NOMO-1 treated with dmso at 0.1 percent for 144 hours (cell line): ENCODE results near the gene RNF214.
"Not testable (repeated sequence)": the region's sequence is repeated elsewhere in the genome, so short reads cannot be mapped to it uniquely, and the experiment has no call there.

Experiments
- DNase-seq: peaks from one replicate; lab custom pipeline; 2025; ENCODE audit not compliant: unreplicated experiment; lab: John Stamatoyannopoulos, UW

Gene RNF214

DNA sequence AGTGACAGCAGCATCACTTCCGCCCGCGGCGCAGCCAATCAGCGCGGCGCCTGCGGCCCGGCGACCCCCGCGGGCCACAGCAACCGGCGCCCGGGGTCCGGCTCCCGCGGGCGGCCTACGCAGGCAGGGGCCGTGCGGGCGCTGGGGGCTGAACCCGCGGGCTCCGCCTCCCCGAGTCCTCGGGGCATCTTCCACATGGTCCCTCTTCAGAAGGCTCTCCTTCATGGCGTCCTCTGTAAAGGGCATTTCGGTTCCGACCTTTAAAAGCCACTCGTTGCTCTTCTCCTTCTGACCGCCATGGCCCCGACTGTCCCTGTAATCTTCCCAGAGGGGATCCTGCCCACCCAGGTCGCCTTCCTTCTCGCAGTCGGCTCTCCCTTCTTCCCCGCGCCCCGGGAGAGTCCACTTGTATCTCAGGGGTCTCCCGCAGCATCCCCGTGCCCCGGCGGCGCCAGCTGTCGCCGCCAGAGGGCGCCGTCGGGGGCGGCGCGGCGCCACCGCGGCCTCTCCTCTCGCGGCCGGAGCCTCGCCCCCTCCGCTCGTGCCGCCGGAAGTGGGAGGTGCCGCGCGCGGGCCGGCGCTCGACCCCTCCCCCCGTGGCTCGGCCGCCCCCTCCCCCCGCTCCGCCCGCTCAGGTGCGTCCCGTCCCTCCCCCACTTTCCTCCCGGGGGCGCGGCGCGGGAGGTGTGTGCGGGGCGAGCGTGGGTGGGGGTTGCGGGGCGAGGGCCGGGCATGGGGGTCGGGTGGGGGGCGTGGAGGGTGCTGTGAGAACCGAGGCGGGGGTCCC, at the start of gene RNF214:
RNF214 (plus strand) TSS at position 580 of the 787 bp plus-strand sequence. CDS start 1,602 bp downstream, outside the sequence.
- peak; percentile 71 for DNase-seq

DNA sequence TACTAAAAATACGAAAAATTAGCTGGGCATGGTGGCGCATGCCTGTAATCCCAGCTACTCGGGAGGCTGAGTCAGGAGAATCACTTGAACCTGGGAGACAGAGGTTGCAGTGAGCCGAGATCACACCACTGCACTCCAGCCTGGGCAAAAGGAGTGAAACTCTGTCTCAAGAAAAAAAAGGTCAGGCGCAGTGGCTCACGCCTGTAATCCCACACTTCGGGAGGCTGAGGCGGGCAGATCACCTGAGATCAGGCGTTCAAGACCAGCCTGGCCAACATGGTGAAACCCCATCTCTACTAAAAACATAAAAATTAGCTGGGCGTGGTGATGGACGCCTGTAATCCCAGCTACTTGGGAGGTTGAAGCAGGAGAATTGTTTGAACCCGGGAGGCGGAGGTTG, 49.3 kb upstream of the RNF214 start:
- DNase-seq: not testable (repeated sequence)

DNA sequence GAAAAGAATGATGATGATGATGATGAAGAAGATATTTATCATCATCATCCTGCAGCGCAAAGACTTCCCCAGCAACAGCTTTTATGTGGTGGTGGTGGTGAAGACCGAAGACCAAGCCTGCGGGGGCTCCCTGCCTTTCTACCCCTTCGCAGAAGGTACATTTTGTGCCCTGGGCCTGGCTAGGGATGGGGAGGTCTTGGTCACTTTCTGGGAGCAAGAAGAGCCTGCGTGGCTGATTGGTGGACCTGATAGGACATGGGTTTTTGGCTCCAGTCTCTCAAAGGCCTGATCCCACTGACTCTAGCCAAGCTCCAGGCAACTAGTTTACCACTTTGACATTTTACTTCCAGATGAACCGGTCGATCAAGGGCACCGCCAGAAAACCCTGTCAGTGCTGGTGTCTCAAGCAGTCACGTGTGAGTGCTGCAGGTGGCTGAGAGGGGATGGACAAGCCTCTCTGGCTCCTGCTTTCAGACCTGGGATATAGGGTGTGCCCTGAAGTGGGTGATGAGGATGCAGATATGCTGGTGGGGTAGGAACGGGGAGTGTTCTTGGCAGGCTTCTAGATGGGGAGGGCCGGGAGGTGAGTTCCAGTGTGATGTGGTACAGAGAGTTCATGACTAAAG, 48.6 kb upstream of the RNF214 start:
- DNase-seq: no peak

DNA sequence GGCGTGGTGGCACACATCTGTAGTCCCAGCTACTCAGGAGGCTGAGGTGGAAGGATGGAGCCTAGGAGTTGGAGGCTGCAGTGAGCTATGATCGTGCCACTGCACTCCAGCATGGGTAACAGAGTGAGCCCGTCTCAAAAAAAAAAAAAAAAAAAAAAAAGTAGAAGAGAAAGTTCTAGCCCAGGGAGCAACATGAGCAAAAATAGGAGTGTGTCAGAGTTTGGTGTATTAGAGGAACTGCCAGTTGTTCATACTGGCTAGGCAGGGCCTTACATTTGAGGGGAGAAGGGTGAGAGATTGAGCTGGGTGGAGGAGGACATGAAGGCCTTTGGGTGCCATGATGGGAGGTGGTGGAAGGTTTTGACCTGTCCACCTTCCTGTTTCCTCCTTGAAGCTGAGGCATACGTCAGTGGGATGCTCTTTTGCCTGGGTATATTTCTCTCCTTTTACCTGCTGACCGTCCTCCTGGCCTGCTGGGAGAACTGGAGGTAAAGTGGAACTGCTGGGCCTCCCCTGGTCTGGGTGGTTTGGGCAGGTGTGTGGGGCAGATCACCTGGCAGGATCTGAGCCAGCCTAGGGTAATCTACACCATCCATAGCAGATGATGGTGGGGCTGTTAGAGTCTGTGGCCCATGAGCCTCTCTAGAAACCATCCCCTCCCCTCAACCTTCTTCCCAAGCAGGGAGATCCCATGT, 46.6 kb upstream of the RNF214 start:
- DNase-seq: peak; percentile 67

DNA sequence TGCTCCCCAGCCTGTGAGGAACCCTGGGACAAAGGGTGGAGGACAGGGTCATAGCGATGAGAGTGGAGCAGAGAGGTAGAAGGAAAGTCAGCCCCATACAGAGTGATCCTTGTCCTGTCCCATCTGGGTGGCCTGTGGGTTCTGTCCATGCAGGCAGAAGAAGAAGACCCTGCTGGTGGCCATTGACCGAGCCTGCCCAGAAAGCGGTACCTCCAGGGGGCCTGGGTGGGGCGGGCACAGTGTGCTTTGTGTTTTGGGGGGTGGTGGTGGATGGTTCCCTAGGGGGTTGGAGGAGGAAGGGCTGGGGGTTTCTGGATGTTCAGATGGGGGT, 46.1 kb upstream of the RNF214 start:
- no peak for DNase-seq

DNA sequence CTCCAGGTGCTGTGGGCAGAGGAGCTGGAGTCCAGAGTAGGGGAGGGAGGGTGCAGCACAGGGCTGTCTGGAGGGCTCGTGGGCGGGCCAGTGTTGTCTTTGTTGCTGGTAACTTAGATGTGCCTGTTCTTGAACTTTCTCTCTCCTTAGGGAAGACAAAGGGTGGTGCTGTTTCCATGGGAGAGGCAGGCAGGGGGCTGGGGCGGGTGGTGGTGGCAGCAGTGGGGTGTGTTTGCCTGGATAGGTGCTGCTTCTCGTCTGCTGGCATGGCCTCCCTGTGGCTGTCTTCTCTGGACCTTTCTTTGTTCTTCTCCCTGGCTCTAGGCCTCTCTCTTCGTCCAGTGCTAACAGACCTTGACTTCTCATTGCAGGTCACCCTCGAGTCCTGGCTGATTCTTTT, 45.5 kb upstream of the RNF214 start:
- no peak for DNase-seq

DNA sequence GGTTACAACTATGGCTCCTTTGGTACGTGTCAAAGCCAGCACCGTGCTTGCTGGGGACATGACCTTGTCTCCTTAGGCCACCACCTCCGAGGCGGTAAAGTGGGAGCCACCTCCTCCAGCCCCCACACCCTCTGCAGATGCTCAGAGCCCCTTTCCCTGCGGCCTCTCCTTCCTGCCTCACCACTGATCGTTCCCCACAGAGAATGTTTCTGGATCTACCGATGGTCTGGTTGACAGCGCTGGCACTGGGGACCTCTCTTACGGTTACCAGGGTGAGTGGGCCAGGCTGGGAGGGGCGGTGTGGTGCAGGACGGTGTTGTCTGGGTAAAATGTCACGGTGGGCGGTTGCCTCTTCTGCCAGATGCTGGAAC, 45.1 kb upstream of the RNF214 start:
- no peak for DNase-seq

DNA sequence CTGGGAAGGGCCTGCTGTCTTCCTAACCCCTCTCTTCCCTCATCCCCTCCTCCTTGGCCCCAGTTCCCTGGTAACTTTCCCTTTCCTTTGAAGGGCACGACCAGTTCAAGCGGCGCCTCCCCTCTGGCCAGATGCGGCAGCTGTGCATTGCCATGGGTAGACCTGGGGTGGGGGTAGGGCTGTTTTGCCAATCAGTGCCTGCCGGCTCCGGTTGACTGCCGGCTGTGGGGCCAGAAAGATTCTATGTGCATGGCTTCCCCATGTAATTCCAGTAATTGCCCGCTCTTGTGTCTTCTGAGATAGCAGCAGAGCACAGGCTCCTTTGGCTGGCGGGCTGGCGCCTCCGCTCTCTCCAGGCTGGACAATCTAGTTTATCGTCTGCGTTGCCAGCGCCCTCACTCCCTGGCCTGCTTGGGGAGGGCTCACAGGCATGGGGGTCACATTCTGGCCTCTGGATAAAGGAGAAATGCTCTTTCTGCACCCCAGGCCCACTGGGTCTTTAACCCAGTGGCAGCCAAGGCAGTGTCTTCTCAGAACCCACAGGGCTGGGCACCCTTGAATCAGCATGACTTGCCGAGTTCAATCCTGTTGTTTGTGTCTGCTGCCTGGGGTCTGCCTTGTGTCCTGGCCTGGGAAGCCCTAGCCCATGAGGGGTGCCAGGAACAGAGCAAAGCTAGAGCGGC, 44.5 kb upstream of the RNF214 start:
- no peak for DNase-seq

DNA sequence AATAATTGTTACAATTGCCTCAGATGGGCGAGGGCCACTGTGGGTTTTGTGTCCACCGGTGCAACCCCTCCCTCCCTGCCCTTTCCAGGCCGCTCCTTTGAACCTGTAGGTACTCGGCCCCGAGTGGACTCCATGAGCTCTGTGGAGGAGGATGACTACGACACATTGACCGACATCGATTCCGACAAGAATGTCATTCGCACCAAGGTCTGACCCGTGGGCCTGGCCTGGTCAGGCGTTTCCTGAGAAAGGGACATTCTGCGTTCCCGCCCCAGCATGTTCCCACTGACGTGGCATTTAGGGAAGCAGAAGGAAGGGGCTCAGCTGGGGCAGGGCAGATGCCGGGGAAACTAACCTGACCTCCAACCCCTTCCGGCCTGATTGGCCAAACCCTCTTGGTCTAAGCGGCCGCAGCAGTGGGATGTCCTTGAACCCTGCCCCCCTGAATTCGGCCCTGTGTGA, 43.8 kb upstream of the RNF214 start:
- DNase-seq: no peak

DNA sequence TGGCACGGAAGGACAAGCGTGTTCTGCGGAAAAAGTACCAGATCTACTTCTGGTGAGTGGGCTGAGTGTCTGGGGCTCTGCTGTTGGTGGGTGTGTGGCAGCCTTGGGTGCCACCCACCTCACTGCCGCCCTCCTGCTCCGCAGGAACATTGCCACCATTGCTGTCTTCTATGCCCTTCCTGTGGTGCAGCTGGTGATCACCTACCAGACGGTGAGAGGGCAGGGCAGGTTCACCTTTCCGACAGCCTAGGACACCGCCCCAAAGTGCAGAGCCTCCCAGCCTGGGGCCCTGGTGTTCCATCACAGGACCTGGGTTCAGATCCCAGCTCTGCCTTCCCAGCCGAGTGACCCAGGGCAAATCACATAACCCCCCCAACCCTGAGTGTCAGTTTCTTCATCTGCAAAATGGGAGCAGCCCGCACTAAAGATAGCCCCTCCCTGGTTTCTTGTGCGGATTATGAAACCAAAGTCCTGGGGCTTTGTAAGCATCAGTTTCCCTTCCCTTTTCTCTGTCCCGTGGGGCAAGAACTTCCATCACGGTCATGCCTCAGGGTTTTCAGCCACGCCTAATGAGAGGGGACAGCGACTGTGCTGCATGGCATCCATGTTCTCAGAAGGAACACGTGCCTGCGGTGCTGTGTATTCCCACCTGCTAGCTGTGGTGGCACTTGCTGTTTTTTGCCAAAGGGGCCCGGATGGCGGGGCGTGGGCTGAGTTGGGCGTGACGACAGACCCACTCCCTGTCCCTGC, 43.1 kb upstream of the RNF214 start:
- peak; percentile 76 for DNase-seq

DNA sequence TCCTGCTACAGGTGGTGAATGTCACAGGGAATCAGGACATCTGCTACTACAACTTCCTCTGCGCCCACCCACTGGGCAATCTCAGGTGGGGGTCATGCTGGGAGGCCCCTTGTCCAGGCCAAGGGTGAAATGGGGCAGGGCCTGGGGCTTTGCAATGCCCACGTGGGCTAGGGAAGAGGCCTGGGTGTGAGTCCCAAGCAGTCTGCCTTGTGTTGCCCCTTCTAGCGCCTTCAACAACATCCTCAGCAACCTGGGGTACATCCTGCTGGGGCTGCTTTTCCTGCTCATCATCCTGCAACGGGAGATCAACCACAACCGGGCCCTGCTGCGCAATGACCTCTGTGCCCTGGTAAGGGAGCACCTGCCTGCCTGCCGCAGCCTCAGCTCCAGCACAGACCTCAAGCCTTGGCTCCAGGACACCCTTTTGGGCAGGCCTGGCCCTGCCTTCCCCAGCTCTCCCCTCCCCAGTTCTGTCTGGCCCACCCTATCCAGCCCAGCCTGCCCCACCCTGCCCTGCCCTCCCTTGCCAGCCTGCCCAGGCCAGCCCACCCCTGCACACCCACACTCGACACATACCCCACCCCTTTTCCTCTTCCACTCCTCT, 42.4 kb upstream of the RNF214 start:
- no peak for DNase-seq

DNA sequence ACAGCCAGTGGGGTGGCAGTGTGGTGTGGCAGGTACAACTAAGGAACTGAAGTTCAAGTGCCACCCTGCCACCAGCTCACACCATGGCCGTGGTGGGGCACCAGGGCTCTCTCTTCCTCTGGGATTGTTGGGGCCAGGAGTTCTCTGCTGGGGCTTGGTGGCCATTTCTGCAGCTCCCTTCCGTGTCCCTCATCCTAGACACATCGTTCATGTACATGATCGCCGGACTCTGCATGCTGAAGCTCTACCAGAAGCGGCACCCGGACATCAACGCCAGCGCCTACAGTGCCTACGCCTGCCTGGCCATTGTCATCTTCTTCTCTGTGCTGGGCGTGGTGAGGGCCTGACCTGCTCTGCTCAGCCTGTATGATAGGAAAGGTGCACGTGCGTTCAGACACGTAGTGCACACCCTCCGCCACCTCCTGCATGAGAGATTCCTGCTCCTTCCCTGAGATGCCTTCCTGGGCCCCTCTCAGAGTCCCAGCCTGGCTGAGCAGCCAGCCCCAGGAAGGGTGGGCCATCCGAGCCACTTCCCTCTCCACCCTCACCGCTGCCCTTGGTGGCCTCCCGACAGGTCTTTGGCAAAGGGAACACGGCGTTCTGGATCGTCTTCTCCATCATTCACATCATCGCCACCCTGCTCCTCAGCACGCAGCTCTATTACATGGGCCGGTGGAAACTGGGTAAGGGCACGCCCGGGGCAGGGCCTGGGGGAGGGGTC, 40.6 kb upstream of the RNF214 start:
- no peak for DNase-seq

DNA sequence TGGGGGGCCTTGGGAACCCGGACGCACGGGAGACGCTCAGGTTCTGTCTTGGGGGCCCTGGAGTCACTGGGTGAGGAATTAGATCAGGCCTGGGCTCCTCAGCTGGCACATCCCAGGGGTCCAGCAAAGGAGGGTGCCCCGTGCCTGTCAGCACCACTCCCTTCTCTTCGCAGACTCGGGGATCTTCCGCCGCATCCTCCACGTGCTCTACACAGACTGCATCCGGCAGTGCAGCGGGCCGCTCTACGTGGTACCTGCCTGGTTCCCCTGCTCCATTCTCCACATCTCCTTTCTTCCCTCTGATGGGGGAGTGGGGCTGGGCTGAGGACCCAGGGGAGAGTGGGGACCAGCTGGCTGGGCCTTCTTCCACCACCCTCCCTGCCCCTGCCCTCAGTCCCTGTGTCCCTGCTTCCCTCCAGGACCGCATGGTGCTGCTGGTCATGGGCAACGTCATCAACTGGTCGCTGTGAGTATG, 40.0 kb upstream of the RNF214 start:
- DNase-seq: no peak

DNA sequence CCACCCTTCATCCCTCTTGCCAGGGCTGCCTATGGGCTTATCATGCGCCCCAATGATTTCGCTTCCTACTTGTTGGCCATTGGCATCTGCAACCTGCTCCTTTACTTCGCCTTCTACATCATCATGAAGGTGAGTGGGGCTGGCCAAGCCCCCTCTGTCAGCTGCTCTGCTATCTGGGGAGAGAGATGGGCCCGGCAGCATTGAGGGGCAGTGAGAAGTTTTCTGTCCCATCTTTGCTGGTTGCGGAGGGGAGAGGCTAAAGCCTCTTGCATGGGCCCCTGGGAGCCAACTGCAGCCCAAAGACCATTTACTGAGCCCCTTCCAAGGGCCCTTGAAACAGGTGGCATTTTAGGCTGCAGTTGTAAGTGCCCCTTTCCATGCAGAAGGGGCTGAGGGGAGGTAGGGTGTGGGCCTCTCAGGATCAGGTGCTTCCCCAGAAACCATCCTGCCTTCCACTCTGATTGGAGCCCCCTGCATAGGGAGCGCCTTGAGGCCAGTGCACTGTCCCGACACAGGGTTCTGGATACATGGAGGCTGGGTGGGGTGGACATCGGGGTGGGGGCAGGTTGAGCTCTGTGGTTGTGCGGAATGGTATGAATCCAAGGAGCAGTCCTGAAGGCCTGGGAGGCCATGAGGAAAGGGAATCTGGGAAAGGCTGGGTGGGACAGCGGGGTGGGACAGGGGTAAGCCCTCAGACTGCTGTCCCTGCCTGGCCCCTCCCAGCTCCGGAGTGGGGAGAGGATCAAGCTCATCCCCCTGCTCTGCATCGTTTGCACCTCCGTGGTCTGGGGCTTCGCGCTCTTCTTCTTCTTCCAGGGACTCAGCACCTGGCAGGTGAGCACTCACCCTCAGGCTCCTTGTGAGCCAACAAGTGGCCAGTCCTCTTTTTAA, 39.1 kb upstream of the RNF214 start:
- no peak for DNase-seq

DNA sequence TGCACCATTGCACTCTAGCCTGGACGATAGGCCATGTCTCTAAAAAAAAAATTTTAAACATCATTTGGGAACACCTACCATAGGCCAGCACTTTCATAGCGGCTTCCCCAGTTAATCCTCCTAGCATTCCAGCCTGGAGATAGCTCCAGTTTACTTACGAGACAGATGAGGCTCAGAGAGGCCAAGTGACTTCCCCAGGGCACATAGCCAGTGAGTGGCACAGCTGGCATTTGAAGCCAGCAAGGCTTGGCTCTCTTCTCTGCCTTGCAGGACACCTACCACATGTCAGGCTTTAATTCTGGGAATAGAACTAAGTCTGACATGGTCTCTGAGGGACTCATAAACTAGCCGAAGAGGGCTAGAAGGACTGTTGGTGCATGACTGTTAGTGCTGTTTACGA, 38.2 kb upstream of the RNF214 start:
- no peak for DNase-seq

DNA sequence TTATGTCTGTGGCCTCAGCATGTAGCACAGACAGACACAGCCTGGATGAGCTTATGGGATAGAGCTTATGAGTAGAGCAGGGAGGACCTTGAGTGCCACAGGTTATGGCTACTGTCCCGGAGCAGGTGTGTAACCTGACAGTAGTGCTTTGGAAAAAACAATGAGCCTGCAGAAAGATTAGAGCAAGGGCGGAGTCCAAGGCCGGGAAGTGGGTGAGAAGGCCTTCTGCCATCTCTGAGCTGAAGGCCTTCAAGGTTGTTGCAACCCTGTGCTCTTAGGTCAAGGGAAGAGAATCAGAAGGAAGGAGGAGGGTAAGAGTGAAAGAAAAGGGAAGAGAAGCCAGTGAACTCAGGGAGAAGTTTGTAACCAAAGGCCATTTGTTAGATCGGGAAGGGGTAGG, 37.2 kb upstream of the RNF214 start:
- DNase-seq: no peak

DNA sequence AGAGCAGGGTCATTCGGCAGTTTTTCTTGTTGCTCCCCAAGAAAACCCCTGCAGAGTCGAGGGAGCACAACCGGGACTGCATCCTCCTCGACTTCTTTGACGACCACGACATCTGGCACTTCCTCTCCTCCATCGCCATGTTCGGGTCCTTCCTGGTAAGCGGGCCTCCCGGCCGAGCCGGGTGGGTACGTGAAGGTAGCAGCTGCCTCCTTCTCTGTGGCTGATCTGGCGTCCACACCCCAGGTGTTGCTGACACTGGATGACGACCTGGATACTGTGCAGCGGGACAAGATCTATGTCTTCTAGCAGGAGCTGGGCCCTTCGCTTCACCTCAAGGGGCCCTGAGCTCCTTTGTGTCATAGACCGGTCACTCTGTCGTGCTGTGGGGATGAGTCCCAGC, 36.7 kb upstream of the RNF214 start:
- DNase-seq: no peak

DNA sequence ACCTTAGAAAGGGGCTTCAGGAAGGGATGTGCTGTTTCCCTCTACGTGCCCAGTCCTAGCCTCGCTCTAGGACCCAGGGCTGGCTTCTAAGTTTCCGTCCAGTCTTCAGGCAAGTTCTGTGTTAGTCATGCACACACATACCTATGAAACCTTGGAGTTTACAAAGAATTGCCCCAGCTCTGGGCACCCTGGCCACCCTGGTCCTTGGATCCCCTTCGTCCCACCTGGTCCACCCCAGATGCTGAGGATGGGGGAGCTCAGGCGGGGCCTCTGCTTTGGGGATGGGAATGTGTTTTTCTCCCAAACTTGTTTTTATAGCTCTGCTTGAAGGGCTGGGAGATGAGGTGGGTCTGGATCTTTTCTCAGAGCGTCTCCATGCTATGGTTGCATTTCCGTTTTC, 35.5 kb upstream of the RNF214 start:
- DNase-seq: no peak
